GM12878 (cell line): ENCODE measurements around the gene CILP2. TPM values are rescaled to one million over a fixed set of nuclear protein-coding genes. Genes with fewer than 3 reads are reported as not detected.

Experiments used
- ATAC-seq: fragments of 200-7000 bp; cut with Tn5 transposase; 3 replicates; pipeline ENCODE4 v1.9.1; 2020; ENCODE audit warnings: mild to moderate bottlenecking, moderate library complexity
- BruUV-seq: library from RNA; stranded (reverse); fragments of 400-500 nt; replicated peaks from 2 replicates; lab custom pipeline; 2021; lab: Mats Ljungman, UMichigan
- CTCF ChIA-PET: fragments of 300-600 bp; sonication (Branson Sonifier 250); formaldehyde crosslinking; extraction: SDS; loops from one replicate; lab custom pipeline; 2021; ENCODE audit warnings: inconsistent platforms; lab: Yijun Ruan, JAX
- POLR2A ChIA-PET: fragments of 350-600 bp; formaldehyde crosslinking; extraction: SDS; loops from one replicate; lab custom pipeline; 2021; ENCODE audit warnings: inconsistent platforms; lab: Charles Lee
- RAD21 ChIA-PET: fragments of 300-600 bp; sonication (Branson Sonifier 250); formaldehyde crosslinking; loops from one replicate; lab custom pipeline; 2023; ENCODE audit warnings: antibody characterized with exemption; ENCODE audit not compliant: unreplicated experiment; lab: Charles Lee
- SMC1A ChIA-PET: fragments of 300-600 bp; sonication (Branson Sonifier 250); formaldehyde crosslinking; loops from one replicate; lab custom pipeline; 2023; ENCODE audit not compliant: unreplicated experiment, uncharacterized antibody; lab: Charles Lee
- DNase-seq: peaks from one replicate; pipeline ENCODE4 v3.0.0-alpha.2; 2011; ENCODE audit warnings: low read depth, low spot score
- FAIRE-seq: peaks from 3 replicates; lab custom pipeline; 2011; peaks lifted over from hg19 to GRCh38; lab: Jason Lieb, UNC
- H2AFZ ChIP-seq: 2 replicates; pipeline ENCODE4 v1.6.0; 2011; ENCODE audit warnings: low read depth, low read length, control low read depth; ENCODE audit not compliant: control insufficient read depth
- H3K27ac ChIP-seq: 2 replicates; pipeline ENCODE4 v1.5.1; 2011; ENCODE audit warnings: control low read depth; ENCODE audit not compliant: control insufficient read depth, insufficient read depth
- H3K27me3 ChIP-seq, 2 experiments: replicated peaks in 1 of 2; 2 replicates each; pipeline versions ENCODE4 v1.6.0 to v1.6.1; 2011; ENCODE audit warnings: low read length in 1 of 2; ENCODE audit not compliant: control insufficient read depth in 2 of 2, insufficient read depth in 2 of 2
- H3K36me3 ChIP-seq, 2 experiments: 2 replicates each; pipeline ENCODE4 v1.5.1; 2011; ENCODE audit warnings: low read length in 1 of 2; ENCODE audit not compliant: control insufficient read depth in 2 of 2, insufficient read depth in 2 of 2
- H3K4me1 ChIP-seq: 2 replicates; pipeline ENCODE4 v1.6.1; 2011; ENCODE audit warnings: mild to moderate bottlenecking, low read length, moderate library complexity, mixed read lengths; ENCODE audit not compliant: control insufficient read depth, insufficient read depth
- H3K4me2 ChIP-seq: 2 replicates; pipeline ENCODE4 v1.6.0; 2011; ENCODE audit warnings: control low read depth; ENCODE audit not compliant: control insufficient read depth, insufficient read depth
- H3K4me3 ChIP-seq: fragments of 200-600 bp; sonication (generic); 2 replicates; pipeline ENCODE4 v1.5.1; 2016
- H3K79me2 ChIP-seq: 2 replicates; pipeline ENCODE4 v1.6.0; 2011; ENCODE audit warnings: low read length; ENCODE audit not compliant: control insufficient read depth, insufficient read depth
- H3K9ac ChIP-seq: 2 replicates; pipeline ENCODE4 v1.8.0; 2011; ENCODE audit warnings: low read length, control low read depth, mixed read lengths; ENCODE audit not compliant: control insufficient read depth, insufficient read depth
- H3K9me3 ChIP-seq: replicated peaks from 3 replicates; pipeline ENCODE4 v1.5.1; 2011; ENCODE audit warnings: mild to moderate bottlenecking, low read length; ENCODE audit not compliant: control insufficient read depth, insufficient read depth
- H4K20me1 ChIP-seq: 2 replicates; pipeline ENCODE4 v1.6.0; 2011; ENCODE audit not compliant: control insufficient read depth, insufficient read depth
- CBX3 ChIP-seq: fragments of 200-600 bp; sonication (generic); IDR thresholded peaks from 2 replicates; pipeline ENCODE4 v1.6.1; 2016; ENCODE audit warnings: low read depth, borderline replicate concordance
- EED ChIP-seq: sonication (generic); IDR thresholded peaks from 2 replicates; pipeline ENCODE4 v1.6.1; 2016; ENCODE audit warnings: antibody characterized with exemption, low read depth
- EZH2 ChIP-seq: IDR thresholded peaks from 2 replicates; pipeline ENCODE4 v1.6.1; 2012; ENCODE audit warnings: low read depth, mild to moderate bottlenecking, control low read depth, inconsistent platforms, low read length, borderline replicate concordance; ENCODE audit not compliant: control insufficient read depth
- HSF1 ChIP-seq: fragments of 150-350 bp; IDR thresholded peaks from 2 replicates; pipeline ENCODE4 v1.6.1; 2014; ENCODE audit warnings: mild to moderate bottlenecking, low read depth, low read length
- IRF5 ChIP-seq: fragments of 450-650 bp; IDR thresholded peaks from 2 replicates; pipeline ENCODE4 v1.6.1; 2017; ENCODE audit warnings: borderline replicate concordance
- NRF1 ChIP-seq: conservative IDR thresholded peaks from 2 replicates; pipeline ENCODE4 v1.6.1; 2011; ENCODE audit warnings: mild to moderate bottlenecking, low read depth, low read length, improper control_type of control experiment
- PBX3 ChIP-seq: IDR thresholded peaks from 2 replicates; pipeline ENCODE4 v1.6.1; 2011; ENCODE audit warnings: mild to moderate bottlenecking, low read depth, low read length, moderate library complexity; ENCODE audit not compliant: insufficient replicate concordance
- PRDM15 ChIP-seq: fragments of 450-650 bp; formaldehyde crosslinking; IDR thresholded peaks from 2 replicates; pipeline ENCODE4 v1.4.0; 2020; ENCODE audit warnings: mild to moderate bottlenecking, moderate library complexity
- SIX5 ChIP-seq: IDR thresholded peaks from 2 replicates; pipeline ENCODE4 v1.6.1; 2011; ENCODE audit warnings: mild to moderate bottlenecking, low read depth, low read length, moderate library complexity; ENCODE audit not compliant: severe bottlenecking
- SMARCA5 ChIP-seq: fragments of 450-650 bp; IDR thresholded peaks from 2 replicates; pipeline ENCODE4 v1.6.1; 2017; ENCODE audit warnings: mild to moderate bottlenecking
- ZBED1 ChIP-seq: IDR thresholded peaks from 2 replicates; pipeline ENCODE4 v1.6.1; 2016; ENCODE audit warnings: borderline replicate concordance
- WGBS: methylation state at CpG from one replicate; pipeline ENCODE4 v1.1.6; 2016; ENCODE audit warnings: low lambda C conversion rate; ENCODE audit not compliant: insufficient replicate concordance, insufficient coverage; ENCODE audit errors: missing lambda C conversion rate; 5-methylcytosine and 5-hydroxymethylcytosine counted together
- in situ Hi-C: fragments of 300-500 bp; cut with MboI; formaldehyde crosslinking; loops from 9 replicates; pipeline ENCODE4 v1.14.3; 2018; ENCODE audit warnings: mixed read lengths
- intact Hi-C: fragments of 100-400 bp; cut with micrococcal nuclease; formaldehyde crosslinking; loops from one replicate; pipeline ENCODE4 v1.14.2; 2022; ENCODE audit not compliant: unreplicated experiment
- polyA plus RNA-seq, 11 experiments: library from polyadenylated mRNA; depleted of rRNA in 4 of 11; unstranded in 6 of 11; stranded (reverse) in 5 of 11; fragments of >200 nt; fragmentation: Nextera tagmentation in 4 of 11; fragmentation: Illumina TruSeq in 1 of 11; extraction: Ambion mirVana in 4 of 11; extraction: Trizol in 1 of 11; gene quantifications; 1 replicate in 1 of 11; 2 replicates in 10 of 11; pipeline versions ENCODE4 v1.2.1 to v1.2.3, GENCODE V29; 2011 to 2016; ENCODE audit warnings: inconsistent platforms in 2 of 11, missing spikeins in 2 of 11, low read depth in 1 of 11
- total RNA-seq, 4 experiments: library from RNA; depleted of rRNA in 3 of 4; stranded (reverse); fragments of >200 nt in 3 of 4; fragmentation: Illumina TruSeq in 1 of 4; extraction: Trizol in 1 of 4; gene quantifications; 2 replicates each; pipeline versions ENCODE4 v1.2.1 to v1.2.3, GENCODE V29; 2013 to 2021

Gene CILP2
- total and polyA plus RNA-seq, 10 of the 15 experiments (the other 5 are each of a cell fraction or from before 2014, with no cell fraction given): 0.05 to 0.08 (median 0.06) TPM; not detected in 6

- ChIA-PET RAD21 (no interaction called here), SMC1A (no interaction called here), POLR2A (no interaction called here), CTCF (interaction anchor here (1.1 kb wide), 1 partner anchor 16 kb away, joined by 4 read pairs; no protein-coding TSS in a partner anchor)
- Histone ChIP-seq H3K4me1 (no peaks in the 10 kb centered on the region), H3K9ac (no peak overlapping the region), H3K27me3 (no peaks in the 10 kb centered on the region), H3K79me2 (no peaks in the 10 kb centered on the region), H3K36me3 (peaks cover 4 to 12% of the 10 kb centered on the region in 2 experiments; a peak in 3 of 4 replicates), H4K20me1 (no peaks in the 10 kb centered on the region), H3K4me2 (no peak overlapping the region), H3K27ac (no peak overlapping the region), H3K9me3 (no peaks in the 10 kb centered on the region; the same call in 2 of the 3 replicates), H3K4me3 (no peak overlapping the region), H2AFZ (no peak overlapping the region)
- WGBS: 97% methylated on average over 10 of the region's 10 CpGs
- no TSS peak for BruUV-seq
- in situ Hi-C loops (no loop called here), intact Hi-C loops (no loop called here)
- FAIRE-seq: no peak
- DNase-seq: no peak
- ATAC-seq: no peak
- no peak for TF ChIP-seq ZBED1
- no peak for TF ChIP-seq PRDM15
- TF ChIP-seq HSF1: no peak
- no peak for TF ChIP-seq PBX3
- no peak for TF ChIP-seq SMARCA5
- TF ChIP-seq IRF5: no peak
- no peak for TF ChIP-seq CBX3
- TF ChIP-seq NRF1: no peak
- TF ChIP-seq EED: no peak
- TF ChIP-seq SIX5: no peak
- no peak for TF ChIP-seq EZH2
These were observed 32.5 kb downstream of the CILP2 start for GRCh38 chr19:19570571-19570970.
